HUES48 (cell line): ENCODE data around the gene MAN1A1.

Experiments
- H3K27ac ChIP-seq: one replicate; pipeline ENCODE4 v1.7.0; 2013; ENCODE audit warnings: low read depth, low read length, inconsistent platforms
- H3K27me3 ChIP-seq: 2 replicates; pipeline ENCODE4 v1.6.1; 2013; ENCODE audit warnings: mild to moderate bottlenecking, low read length; ENCODE audit not compliant: control insufficient read depth, insufficient read depth
- H3K36me3 ChIP-seq: 2 replicates; pipeline ENCODE4 v1.6.1; 2013; ENCODE audit warnings: low read length; ENCODE audit not compliant: control insufficient read depth, insufficient read depth
- H3K4me1 ChIP-seq: 2 replicates; pipeline ENCODE4 v1.6.1; 2013; ENCODE audit warnings: mild to moderate bottlenecking, low read length; ENCODE audit not compliant: control insufficient read depth, insufficient read depth
- H3K4me3 ChIP-seq: 2 replicates; pipeline ENCODE4 v1.5.1; 2013; ENCODE audit warnings: mild to moderate bottlenecking, low read depth, low read length
- H3K9ac ChIP-seq: 2 replicates; pipeline ENCODE4 v1.6.1; 2013; ENCODE audit warnings: mild to moderate bottlenecking, low read depth, low read length, moderate library complexity
- H3K9me3 ChIP-seq: 2 replicates; pipeline ENCODE4 v1.6.1; 2013; ENCODE audit warnings: low read length; ENCODE audit not compliant: control insufficient read depth, insufficient read depth

Gene MAN1A1

GRCh38 chr6:119152187-119152586, 197.4 kb downstream of the MAN1A1 start:
- Histone ChIP-seq H3K9ac (no peak overlapping the region), H3K27ac (no peak overlapping the region), H3K4me3 (no peak overlapping the region), H3K36me3 (no peaks in the 10 kb centered on the region), H3K9me3 (no peaks in the 10 kb centered on the region), H3K27me3 (no peaks in the 10 kb centered on the region), H3K4me1 (no peaks in the 10 kb centered on the region)

- no peaks in the 10 kb centered on the region for H3K4me1 ChIP-seq
- no peaks in the 10 kb centered on the region for H3K9me3 ChIP-seq
- no peaks in the 10 kb centered on the region for H3K27me3 ChIP-seq
- no peak overlapping the region for H3K9ac ChIP-seq
- H3K36me3 ChIP-seq = no peaks in the 10 kb centered on the region
- no peak overlapping the region for H3K4me3 ChIP-seq
- H3K27ac ChIP-seq = no peak overlapping the region
Observed at GRCh38 chr6:119148825-119149525, 200.6 kb downstream of the MAN1A1 start.

- no peaks in the 10 kb centered on the region for H3K4me1 ChIP-seq
- no peak overlapping the region for H3K4me3 ChIP-seq
- H3K27ac ChIP-seq = no peak overlapping the region
- H3K27me3 ChIP-seq = no peaks in the 10 kb centered on the region
- H3K36me3 ChIP-seq = no peaks in the 10 kb centered on the region
- no peak overlapping the region for H3K9ac ChIP-seq
- no peaks in the 10 kb centered on the region for H3K9me3 ChIP-seq
Observed at GRCh38 chr6:119148098-119148824, 201.3 kb downstream of the MAN1A1 start.

GRCh38 chr6:119147101-119148053, 202.2 kb downstream of the MAN1A1 start:
- H3K9me3 ChIP-seq = no peaks in the 10 kb centered on the region
- H3K4me3 ChIP-seq = no peak overlapping the region
- H3K36me3 ChIP-seq = no peaks in the 10 kb centered on the region
- H3K27me3 ChIP-seq = no peaks in the 10 kb centered on the region
- no peak overlapping the region for H3K27ac ChIP-seq
- H3K4me1 ChIP-seq = no peaks in the 10 kb centered on the region
- H3K9ac ChIP-seq = no peak overlapping the region

GRCh38 chr6:119145111-119145510, 204.4 kb downstream of the MAN1A1 start:
- Histone ChIP-seq H3K9ac (no peak overlapping the region), H3K4me1 (no peaks in the 10 kb centered on the region), H3K9me3 (no peaks in the 10 kb centered on the region), H3K27me3 (no peaks in the 10 kb centered on the region), H3K36me3 (no peaks in the 10 kb centered on the region), H3K27ac (no peak overlapping the region), H3K4me3 (no peak overlapping the region)

- H3K27me3 ChIP-seq = no peaks in the 10 kb centered on the region
- no peaks in the 10 kb centered on the region for H3K36me3 ChIP-seq
- peaks cover 6% of the 10 kb centered on the region; the same call in 1 of the 2 replicates for H3K4me1 ChIP-seq
- no peaks in the 10 kb centered on the region for H3K9me3 ChIP-seq
- no peak overlapping the region for H3K9ac ChIP-seq
- H3K27ac ChIP-seq = no peak overlapping the region
- no peak overlapping the region for H3K4me3 ChIP-seq
Observed at GRCh38 chr6:119142637-119143036, 206.9 kb downstream of the MAN1A1 start.

GRCh38 chr6:119142041-119142440, 207.5 kb downstream of the MAN1A1 start:
- no peak overlapping the region for H3K4me3 ChIP-seq
- peaks cover 6% of the 10 kb centered on the region; the same call in 1 of the 2 replicates for H3K4me1 ChIP-seq
- H3K9me3 ChIP-seq = no peaks in the 10 kb centered on the region
- no peak overlapping the region for H3K9ac ChIP-seq
- no peaks in the 10 kb centered on the region for H3K27me3 ChIP-seq
- no peaks in the 10 kb centered on the region for H3K36me3 ChIP-seq
- no peak overlapping the region for H3K27ac ChIP-seq

GRCh38 chr6:119140196-119141140, 209.1 kb downstream of the MAN1A1 start:
- Histone ChIP-seq H3K4me1 (peaks cover 6% of the 10 kb centered on the region; the same call in 1 of the 2 replicates), H3K27me3 (no peaks in the 10 kb centered on the region), H3K27ac (no peak overlapping the region), H3K4me3 (no peak overlapping the region), H3K36me3 (no peaks in the 10 kb centered on the region), H3K9ac (no peak overlapping the region), H3K9me3 (no peaks in the 10 kb centered on the region)

GRCh38 chr6:119138906-119139541, 210.5 kb downstream of the MAN1A1 start:
- no peak overlapping the region for H3K4me3 ChIP-seq
- H3K9me3 ChIP-seq = no peaks in the 10 kb centered on the region
- H3K27ac ChIP-seq = no peak overlapping the region
- no peaks in the 10 kb centered on the region for H3K27me3 ChIP-seq
- no peak overlapping the region for H3K9ac ChIP-seq
- peaks cover 6% of the 10 kb centered on the region; the same call in 1 of the 2 replicates for H3K4me1 ChIP-seq
- H3K36me3 ChIP-seq = no peaks in the 10 kb centered on the region
